ENCODE results near the gene GRM7. TPM values are rescaled to one million over a fixed set of nuclear protein-coding genes. Genes with fewer than 3 reads are reported as not detected.

The GRM7 gene
- total and polyA plus RNA-seq, 5 experiments from 2014 or later = not detected

DNA sequence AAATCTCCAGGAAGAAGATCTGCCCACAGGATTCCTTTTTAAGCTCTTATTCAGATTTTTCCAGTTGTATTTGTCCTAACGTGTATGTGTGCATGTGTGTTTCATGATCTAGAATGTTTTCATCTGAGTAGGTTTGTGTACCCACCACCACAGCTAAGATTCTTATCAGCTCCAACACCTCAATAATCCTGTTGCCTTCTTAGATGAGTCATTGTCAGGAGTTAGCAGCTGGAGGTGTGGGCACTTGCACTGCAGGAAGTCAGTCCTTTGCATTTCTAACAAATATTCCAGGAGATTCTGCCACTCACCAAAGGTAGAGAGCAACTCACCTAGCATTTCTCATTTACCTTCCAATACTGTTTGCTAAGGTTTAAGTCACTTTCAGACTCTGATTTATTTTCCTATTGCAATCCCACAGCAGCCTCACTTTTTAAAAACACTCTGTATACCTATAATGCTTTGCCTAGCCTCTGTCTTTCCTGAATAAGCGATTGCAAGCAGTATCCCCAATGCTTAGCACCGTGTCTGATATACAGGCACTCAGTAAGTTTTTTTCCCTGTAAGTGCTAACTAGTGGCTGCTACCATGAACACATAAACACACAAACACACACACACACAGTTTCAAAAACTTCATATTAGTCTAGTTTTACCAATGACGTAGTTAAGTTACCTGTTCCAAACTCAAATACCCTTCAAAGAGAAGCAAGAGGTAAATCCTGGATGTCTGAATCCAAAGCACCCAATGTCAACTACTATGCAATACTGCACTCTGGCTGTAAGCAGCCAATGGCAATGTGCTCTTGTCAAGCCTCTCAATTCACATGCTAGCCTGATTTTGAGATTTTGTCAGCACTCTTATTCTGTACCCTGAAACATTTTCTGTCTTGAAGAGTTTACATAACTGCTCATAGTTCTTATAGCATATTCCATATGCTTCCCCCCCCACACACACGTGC, 927.2 kb downstream of the GRM7 start:
- Mint-ChIP-seq H3K27me3 (peaks cover 0 to 5% (median 0%) of the 10 kb centered on the region in 5 donors), H3K4me1 (no peaks in the 10 kb centered on the region), H3K4me3 (no peak overlapping the region), H3K27ac (no peak overlapping the region), H3K9me3 (peaks cover 0 to 13% (median 0%) of the 10 kb centered on the region in 9 donors), H3K36me3 (no peaks in the 10 kb centered on the region)
- DNase-seq (no peak), ATAC-seq (no peak)
- POLR2A ChIA-PET = no interaction called here

DNA sequence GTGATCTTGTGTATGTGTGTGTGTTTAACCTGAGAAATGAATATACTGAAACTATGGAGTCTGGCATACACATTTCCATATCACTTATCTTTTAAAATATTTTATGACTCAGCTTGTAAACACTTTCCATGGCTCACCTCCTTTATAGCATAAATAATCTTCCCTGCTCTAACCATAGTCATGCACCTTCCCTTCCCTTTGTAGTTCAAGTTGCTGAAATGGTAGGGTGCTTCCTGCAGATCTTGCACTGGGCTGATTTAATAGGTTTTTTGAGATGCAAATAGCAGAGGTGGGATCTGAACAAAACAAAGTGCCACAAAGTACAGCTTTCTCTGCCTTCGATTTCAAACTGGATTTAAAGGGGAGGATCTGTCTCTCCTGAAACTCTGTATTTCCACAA, 928.0 kb downstream of the GRM7 start:
- H3K27me3 Mint-ChIP-seq = peaks cover 0 to 5% (median 0%) of the 10 kb centered on the region in 5 donors
- no peak overlapping the region for H3K4me3 Mint-ChIP-seq
- no peak overlapping the region for H3K27ac Mint-ChIP-seq
- peaks cover 0 to 13% (median 0%) of the 10 kb centered on the region in 9 donors for H3K9me3 Mint-ChIP-seq
- DNase-seq (no peak), ATAC-seq (no peak)
- H3K4me1 Mint-ChIP-seq = no peaks in the 10 kb centered on the region
- no peaks in the 10 kb centered on the region for H3K36me3 Mint-ChIP-seq
- POLR2A ChIA-PET = no interaction called here

DNA sequence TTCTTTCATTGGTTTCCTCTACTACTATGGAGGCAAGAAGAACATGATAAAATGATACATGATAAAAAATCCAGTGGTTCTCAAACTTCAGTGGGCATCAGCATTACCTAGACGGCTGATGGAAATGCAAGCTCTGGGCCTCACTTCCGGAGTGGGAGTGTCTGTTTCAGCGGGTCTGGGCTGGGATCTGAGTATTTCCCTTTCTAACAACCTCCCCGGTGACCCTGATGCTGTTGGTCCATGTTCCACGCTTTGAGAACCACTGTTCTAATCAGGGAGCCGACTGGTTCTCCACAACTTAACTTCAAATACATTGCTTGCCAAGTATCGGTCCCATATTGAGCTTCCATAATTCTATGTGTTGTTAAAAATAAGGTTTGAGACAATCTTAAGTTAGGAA, 928.4 kb downstream of the GRM7 start:
- POLR2A ChIA-PET = no interaction called here
- no peak for ATAC-seq
- H3K4me1 Mint-ChIP-seq = no peaks in the 10 kb centered on the region
- H3K4me3 Mint-ChIP-seq = no peak overlapping the region
- DNase-seq = no peak
- no peak overlapping the region for H3K27ac Mint-ChIP-seq
- peaks cover 0 to 5% (median 0%) of the 10 kb centered on the region in 5 donors for H3K27me3 Mint-ChIP-seq
- H3K36me3 Mint-ChIP-seq = no peaks in the 10 kb centered on the region
- peaks cover 0 to 13% (median 0%) of the 10 kb centered on the region in 9 donors for H3K9me3 Mint-ChIP-seq

- no peaks in the 10 kb centered on the region for H3K4me1 Mint-ChIP-seq
- DNase-seq = no peak
- ATAC-seq = no peak
- H3K9me3 Mint-ChIP-seq = peaks cover 0 to 13% (median 0%) of the 10 kb centered on the region in 9 donors
- H3K27ac Mint-ChIP-seq = no peak overlapping the region
- no peak overlapping the region for H3K4me3 Mint-ChIP-seq
- POLR2A ChIA-PET = no interaction called here
- no peaks in the 10 kb centered on the region for H3K36me3 Mint-ChIP-seq
- peaks cover 0 to 5% (median 0%) of the 10 kb centered on the region in 5 donors for H3K27me3 Mint-ChIP-seq
Measured at GRCh38 chr3:7790141-7790540, 929.2 kb downstream of the GRM7 start.

Data from naive thymus-derived CD8-positive, alpha-beta T cell (primary cell).